Muscle layer of colon (tissue), 2 donors: ENCODE measurements around the gene REV3L.
A peak's percentile ranks its signal among the peaks of the same experiment; 100 is the strongest.
"Not testable (repeated sequence)": the region's sequence is repeated elsewhere in the genome, so short reads cannot be mapped to it uniquely, and the experiment has no call there.

ENCODE experiments used
- H3K27ac ChIP-seq: one replicate; pipeline ENCODE4 v1.7.0; 2013; ENCODE audit warnings: low read depth, mild to moderate bottlenecking, low read length, moderate library complexity
- H3K27me3 ChIP-seq, 2 donors: one replicate each; pipeline ENCODE4 v1.7.0; 2013; ENCODE audit warnings: low read length in 2 of 2, mild to moderate bottlenecking in 2 of 2; ENCODE audit not compliant: insufficient read depth in 2 of 2, control insufficient read depth in 1 of 2
- H3K36me3 ChIP-seq: one replicate; pipeline ENCODE4 v1.7.0; 2013; ENCODE audit warnings: mild to moderate bottlenecking, low read length; ENCODE audit not compliant: insufficient read depth
- H3K4me1 ChIP-seq: one replicate; pipeline ENCODE4 v1.7.0; 2013; ENCODE audit warnings: mild to moderate bottlenecking, low read length; ENCODE audit not compliant: insufficient read depth
- H3K4me3 ChIP-seq, 2 donors: one replicate each; pipeline ENCODE4 v1.7.0; 2013; ENCODE audit warnings: low read length in 2 of 2, low read depth in 1 of 2, mild to moderate bottlenecking in 1 of 2, moderate library complexity in 1 of 2
- H3K9ac ChIP-seq: one replicate; pipeline ENCODE4 v1.7.0; 2013; ENCODE audit warnings: low read length
- H3K9me3 ChIP-seq: one replicate; pipeline ENCODE4 v1.7.0; 2013; ENCODE audit warnings: mild to moderate bottlenecking, low read length
- donor health status: abdominal sarcoma.
- donor health status: Adenocarcinoma of cecum.

The REV3L gene

DNA sequence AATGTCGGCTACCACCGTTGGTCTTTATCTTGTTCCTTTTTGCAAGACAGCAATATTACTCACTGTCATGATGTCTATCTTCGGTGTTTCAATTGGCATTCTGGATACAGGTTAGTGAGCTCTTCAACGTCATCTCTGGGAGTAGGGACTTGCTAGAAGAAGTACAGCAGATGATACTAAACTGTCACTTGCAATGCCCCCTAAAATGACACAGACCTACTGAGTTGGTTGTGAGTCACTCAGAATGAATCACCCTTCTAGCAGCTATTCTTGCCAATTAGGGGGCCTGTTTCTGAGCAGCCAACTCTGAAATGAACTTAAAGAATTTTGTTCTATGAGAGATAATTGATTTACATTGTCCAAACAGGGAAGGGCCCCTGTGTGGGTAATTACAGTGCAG lies 219.2 kb downstream of the REV3L start:
- peaks cover 25% of the 10 kb centered on the region for H3K36me3 ChIP-seq
- H3K4me1 ChIP-seq = peaks cover 10% of the 10 kb centered on the region
- no peak overlapping the region for H3K4me3 ChIP-seq
- no peak overlapping the region for H3K27ac ChIP-seq
- no peaks in the 10 kb centered on the region for H3K9me3 ChIP-seq
- no peaks in the 10 kb centered on the region for H3K27me3 ChIP-seq
- H3K9ac ChIP-seq = no peak overlapping the region

- H3K36me3 ChIP-seq = peaks cover 9% of the 10 kb centered on the region
- no peak overlapping the region for H3K27ac ChIP-seq
- H3K27me3 ChIP-seq = no peaks in the 10 kb centered on the region
- H3K9ac ChIP-seq = no peak overlapping the region
- H3K4me1 ChIP-seq = peaks cover 10% of the 10 kb centered on the region
- no peak overlapping the region for H3K4me3 ChIP-seq
- H3K9me3 ChIP-seq = no peaks in the 10 kb centered on the region
Observed at GRCh38 chr6:111260570-111261298, 222.3 kb downstream of the REV3L start.

- peak overlapping the region; percentile 91 for H3K27ac ChIP-seq
- H3K36me3 ChIP-seq = peaks cover 6% of the 10 kb centered on the region
- peak overlapping the region; percentile 66 to 78 for H3K4me3 ChIP-seq
- no peaks in the 10 kb centered on the region for H3K27me3 ChIP-seq
- no peaks in the 10 kb centered on the region for H3K9me3 ChIP-seq
- peak overlapping the region; percentile 38 for H3K9ac ChIP-seq
- peaks cover 10% of the 10 kb centered on the region for H3K4me1 ChIP-seq
Observed at GRCh38 chr6:111259089-111259831, 223.8 kb downstream of the REV3L start.

DNA sequence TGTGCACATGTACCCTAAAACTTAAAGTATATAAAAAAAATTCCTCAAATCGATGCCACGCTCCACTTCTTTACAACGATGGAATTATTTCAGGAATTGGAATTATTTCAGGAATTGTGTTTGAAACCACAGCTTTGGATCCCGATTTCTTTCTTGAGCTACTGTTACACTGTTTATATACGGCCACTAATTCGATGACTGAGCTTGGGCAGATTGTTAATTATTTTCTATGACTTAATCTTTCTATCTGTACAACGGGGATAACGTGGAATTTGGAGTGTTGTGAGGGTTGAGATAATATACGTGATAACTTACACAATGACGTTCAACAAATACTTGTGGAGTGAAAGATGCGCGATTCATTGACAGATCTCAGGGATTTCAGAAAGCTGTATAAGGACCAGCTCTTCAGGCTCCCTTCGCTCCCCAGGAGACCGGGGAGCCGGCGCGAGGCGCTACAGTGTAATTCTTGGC lies 224.4 kb downstream of the REV3L start:
- H3K4me3 ChIP-seq = peak overlapping the region in 1 of 2 donors; percentile 78

DNA sequence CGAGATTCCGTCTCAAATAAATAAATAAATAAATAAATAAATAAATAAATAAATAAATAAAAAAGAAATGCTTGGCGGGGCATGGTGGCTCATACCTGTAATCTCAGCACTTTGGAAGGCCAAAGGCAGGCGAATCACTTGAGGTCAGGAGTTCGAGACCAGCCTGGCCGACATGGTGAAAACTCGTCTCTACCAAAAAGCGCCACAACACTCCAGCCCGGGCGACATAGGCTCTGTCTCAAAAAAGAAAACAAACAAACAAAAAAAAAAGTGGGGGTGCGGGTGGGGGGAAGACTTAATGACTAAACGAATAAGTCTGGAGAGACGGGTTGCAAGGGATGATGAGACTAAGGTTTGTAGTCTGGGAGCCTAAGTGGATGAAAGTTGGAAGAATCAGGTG lies 225.0 kb downstream of the REV3L start:
- no peaks in the 10 kb centered on the region for H3K9me3 ChIP-seq
- no peaks in the 10 kb centered on the region for H3K27me3 ChIP-seq
- H3K36me3 ChIP-seq = no peaks in the 10 kb centered on the region
- no peak overlapping the region for H3K4me3 ChIP-seq
- H3K9ac ChIP-seq = no peak overlapping the region
- H3K4me1 ChIP-seq = peaks cover 10% of the 10 kb centered on the region
- H3K27ac ChIP-seq = no peak overlapping the region

More for the DNA sequence above, 224.4 kb downstream of the REV3L start:
- no peaks in the 10 kb centered on the region for H3K9me3 ChIP-seq
- no peaks in the 10 kb centered on the region for H3K27me3 ChIP-seq
- H3K36me3 ChIP-seq = peaks cover under 1% of the 10 kb centered on the region
- peak overlapping the region; percentile 38 for H3K9ac ChIP-seq
- H3K27ac ChIP-seq = no peak overlapping the region
- peaks cover 10% of the 10 kb centered on the region for H3K4me1 ChIP-seq

- no peak overlapping the region for H3K27ac ChIP-seq
- no peaks in the 10 kb centered on the region for H3K36me3 ChIP-seq
- no peaks in the 10 kb centered on the region for H3K27me3 ChIP-seq
- H3K9me3 ChIP-seq = no peaks in the 10 kb centered on the region
- H3K4me1 ChIP-seq = peaks cover 10% of the 10 kb centered on the region
- no peak overlapping the region for H3K4me3 ChIP-seq
- no peak overlapping the region for H3K9ac ChIP-seq
Observed at GRCh38 chr6:111256646-111257045, 226.4 kb downstream of the REV3L start.

DNA sequence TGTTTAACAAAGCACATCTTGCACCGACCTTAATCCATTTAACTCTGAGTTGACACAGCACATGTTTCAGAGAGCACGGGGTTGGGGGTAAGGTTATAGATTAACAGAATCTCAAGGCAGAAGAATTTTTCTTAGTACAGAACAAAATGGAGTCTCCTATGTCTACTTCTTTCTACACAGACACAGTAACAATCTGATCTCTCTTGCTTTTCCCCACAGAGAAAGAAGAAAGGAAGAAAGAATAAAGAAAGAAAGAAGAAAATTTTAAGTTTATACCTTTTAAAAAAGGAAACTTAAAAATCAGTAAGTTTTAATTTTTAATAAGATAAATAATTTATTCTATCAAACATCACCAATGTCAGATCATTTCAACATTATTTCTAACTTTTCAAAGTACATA lies 227.2 kb downstream of the REV3L start:
- not testable (repeated sequence) for H3K9ac ChIP-seq, H3K9me3 ChIP-seq, H3K36me3 ChIP-seq, H3K27me3 ChIP-seq, H3K27ac ChIP-seq, H3K4me3 ChIP-seq, H3K4me1 ChIP-seq

DNA sequence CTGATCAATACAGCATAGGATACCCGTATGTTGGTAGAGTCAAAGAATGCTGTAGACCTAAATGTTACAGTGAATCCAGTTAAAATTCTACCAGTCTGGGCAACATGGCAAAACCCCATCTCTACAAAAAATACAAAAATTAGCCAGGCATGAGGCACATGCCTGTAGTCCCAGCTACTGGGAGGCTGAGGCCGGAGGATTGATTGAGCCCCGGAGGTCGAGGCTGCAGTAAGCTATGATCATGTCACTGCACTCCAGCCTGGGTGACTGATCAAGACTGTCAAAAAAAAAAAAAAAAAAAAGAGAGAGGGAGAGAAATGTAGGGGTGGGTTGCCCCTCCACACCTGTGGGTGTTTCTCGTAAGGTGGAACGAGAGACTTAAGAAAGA lies 228.2 kb downstream of the REV3L start:
- no peaks in the 10 kb centered on the region for H3K4me1 ChIP-seq
- no peaks in the 10 kb centered on the region for H3K36me3 ChIP-seq
- H3K9ac ChIP-seq = no peak overlapping the region
- no peaks in the 10 kb centered on the region for H3K27me3 ChIP-seq
- H3K9me3 ChIP-seq = no peaks in the 10 kb centered on the region
- no peak overlapping the region for H3K4me3 ChIP-seq
- H3K27ac ChIP-seq = no peak overlapping the region

- H3K36me3 ChIP-seq = no peaks in the 10 kb centered on the region
- no peak overlapping the region for H3K4me3 ChIP-seq
- no peak overlapping the region for H3K27ac ChIP-seq
- no peaks in the 10 kb centered on the region for H3K4me1 ChIP-seq
- no peak overlapping the region for H3K9ac ChIP-seq
- no peaks in the 10 kb centered on the region for H3K9me3 ChIP-seq
- no peaks in the 10 kb centered on the region for H3K27me3 ChIP-seq
Observed at GRCh38 chr6:111254004-111254778, 228.8 kb downstream of the REV3L start.

DNA sequence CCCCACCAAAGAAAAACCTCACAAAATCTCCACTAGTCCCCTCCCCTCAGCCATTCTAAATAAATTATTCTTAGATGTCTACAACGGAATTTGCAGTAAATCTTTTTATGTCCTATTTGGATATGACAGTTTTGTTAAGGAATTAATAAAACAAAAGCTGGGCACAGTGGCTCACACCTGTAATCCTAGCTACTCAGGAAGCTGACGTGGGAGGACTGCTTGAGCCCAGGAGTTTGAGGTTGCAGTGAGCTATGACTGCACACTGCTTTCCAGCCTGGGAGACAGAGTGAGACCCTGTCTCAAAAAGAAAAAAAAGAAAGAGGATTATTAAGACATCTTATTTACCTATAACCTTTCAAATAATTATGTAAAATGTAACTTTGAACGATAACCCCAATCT lies 230.3 kb downstream of the REV3L start:
- no peak overlapping the region for H3K27ac ChIP-seq
- no peak overlapping the region for H3K4me3 ChIP-seq
- H3K9me3 ChIP-seq = no peaks in the 10 kb centered on the region
- H3K4me1 ChIP-seq = no peaks in the 10 kb centered on the region
- no peaks in the 10 kb centered on the region for H3K27me3 ChIP-seq
- no peak overlapping the region for H3K9ac ChIP-seq
- H3K36me3 ChIP-seq = no peaks in the 10 kb centered on the region

- no peaks in the 10 kb centered on the region for H3K9me3 ChIP-seq
Observed at GRCh38 chr6:111250791-111251354, 232.1 kb downstream of the REV3L start.

More at GRCh38 chr6:111250791-111251354, 232.1 kb downstream of the REV3L start:
- no peak overlapping the region for H3K27ac ChIP-seq
- H3K4me1 ChIP-seq = no peaks in the 10 kb centered on the region
- no peak overlapping the region for H3K9ac ChIP-seq
- H3K27me3 ChIP-seq = no peaks in the 10 kb centered on the region
- no peaks in the 10 kb centered on the region for H3K36me3 ChIP-seq
- no peak overlapping the region for H3K4me3 ChIP-seq
